ENCODE results near the gene TAS2R8.
"Not testable (repeated sequence)": the region's sequence is repeated elsewhere in the genome, so short reads cannot be mapped to it uniquely, and the experiment has no call there.

Gene TAS2R8

DNA sequence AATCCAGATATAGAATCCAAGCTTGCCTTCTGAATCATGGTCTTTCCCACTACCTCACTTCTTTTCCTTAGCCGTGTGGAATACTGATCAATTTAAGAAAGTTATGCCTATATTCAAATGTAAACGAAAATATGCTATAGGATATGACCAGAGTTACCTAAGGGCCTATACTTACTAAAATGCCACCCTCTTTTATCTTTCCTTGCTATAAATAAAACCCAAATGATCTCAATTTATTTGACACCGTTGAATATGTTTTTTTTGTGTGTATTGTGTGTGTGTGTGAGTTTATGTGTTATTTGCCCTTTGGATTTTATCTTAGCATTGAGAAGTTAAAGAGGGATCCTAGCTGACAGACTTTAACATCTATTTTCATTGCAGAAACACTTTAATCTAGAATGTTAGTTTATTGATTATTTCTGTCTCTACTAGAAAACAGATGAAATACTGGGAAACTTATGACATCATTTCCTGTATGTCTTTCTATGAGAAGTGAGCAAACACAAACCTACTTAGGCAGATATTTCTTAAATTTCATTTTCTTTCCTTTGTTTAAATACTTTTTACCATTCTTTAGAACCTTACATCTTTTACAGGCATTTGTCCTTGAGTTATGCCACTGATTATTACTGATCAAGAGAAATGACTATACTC is 4.9 kb upstream of the TAS2R8 start:
- TF ChIP-seq, protein P1, sequence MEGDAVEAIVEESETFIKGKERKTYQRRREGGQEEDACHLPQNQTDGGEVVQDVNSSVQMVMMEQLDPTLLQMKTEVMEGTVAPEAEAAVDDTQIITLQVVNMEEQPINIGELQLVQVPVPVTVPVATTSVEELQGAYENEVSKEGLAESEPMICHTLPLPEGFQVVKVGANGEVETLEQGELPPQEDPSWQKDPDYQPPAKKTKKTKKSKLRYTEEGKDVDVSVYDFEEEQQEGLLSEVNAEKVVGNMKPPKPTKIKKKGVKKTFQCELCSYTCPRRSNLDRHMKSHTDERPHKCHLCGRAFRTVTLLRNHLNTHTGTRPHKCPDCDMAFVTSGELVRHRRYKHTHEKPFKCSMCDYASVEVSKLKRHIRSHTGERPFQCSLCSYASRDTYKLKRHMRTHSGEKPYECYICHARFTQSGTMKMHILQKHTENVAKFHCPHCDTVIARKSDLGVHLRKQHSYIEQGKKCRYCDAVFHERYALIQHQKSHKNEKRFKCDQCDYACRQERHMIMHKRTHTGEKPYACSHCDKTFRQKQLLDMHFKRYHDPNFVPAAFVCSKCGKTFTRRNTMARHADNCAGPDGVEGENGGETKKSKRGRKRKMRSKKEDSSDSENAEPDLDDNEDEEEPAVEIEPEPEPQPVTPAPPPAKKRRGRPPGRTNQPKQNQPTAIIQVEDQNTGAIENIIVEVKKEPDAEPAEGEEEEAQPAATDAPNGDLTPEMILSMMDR (IDR thresholded peaks at IDR 0.05; ENCODE audit: low read depth, low read length, missing control alignments), result no peak
- in situ Hi-C loops (cut with HindIII; ENCODE audit: low pct_ligation_motif_present, low sequenced_read_pairs), result no loop called here
- no peak for DNase-seq
- Histone ChIP-seq H3K27ac (no peak overlapping the region), H3K4me3 (ENCODE audit: low read depth, low read length) (no peak overlapping the region), H3K27me3 (replicated peaks) (no peaks in the 10 kb centered on the region), H3K36me3 (replicated peaks) (no peaks in the 10 kb centered on the region)

GRCh38 chr12:10810068-10810467 is 3.0 kb upstream of the TAS2R8 start, which contains the start of gene TAS2R9:
Gene TAS2R9 (minus strand): TSS chr12:10810168. CDS start chr12:10810075, 93 bp downstream.
- TF ChIP-seq, protein P1 (IDR thresholded peaks at IDR 0.05; ENCODE audit: low read depth, low read length, missing control alignments), result no peak
- H3K36me3 ChIP-seq (replicated peaks), result no peaks in the 10 kb centered on the region
- no peak within 1 kb of the TSS for H3K27ac ChIP-seq
- no peak for DNase-seq
- H3K4me3 ChIP-seq (ENCODE audit: low read depth, low read length), result no peak within 1 kb of the TSS
- H3K27me3 ChIP-seq (replicated peaks), result no peaks in the 10 kb centered on the region
- in situ Hi-C loops (cut with HindIII; ENCODE audit: low pct_ligation_motif_present, low sequenced_read_pairs), result no loop called here

DNA sequence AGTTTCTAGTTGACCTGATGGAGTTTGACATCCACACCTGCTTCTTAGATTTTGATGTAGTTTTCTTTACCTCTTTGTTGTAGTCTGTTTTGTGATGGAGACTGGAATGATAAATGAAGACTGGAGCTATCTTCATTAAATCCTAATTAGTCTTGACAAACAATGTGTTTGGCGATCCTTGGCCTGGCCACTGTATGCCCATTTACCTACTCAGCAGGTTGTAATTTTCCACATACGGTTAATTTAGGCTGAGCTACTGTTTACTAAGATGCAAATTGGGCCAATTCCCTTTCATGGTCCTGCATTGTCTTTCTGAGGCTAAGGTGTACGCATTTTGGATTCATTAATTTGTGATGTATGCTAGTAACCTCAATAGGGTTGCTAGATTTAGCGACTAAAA is 4.5 kb downstream of the TAS2R8 start, which contains the start of gene TAS2R7:
TSS of gene TAS2R7 (minus strand) at position 41 of the 400 bp plus-strand sequence. CDS start 57 bp downstream, outside the sequence.
- TF ChIP-seq, protein P1 (IDR thresholded peaks at IDR 0.05; ENCODE audit: low read depth, low read length, missing control alignments), result no peak
- Histone ChIP-seq H3K27me3 (replicated peaks) (no peaks in the 10 kb centered on the region), H3K4me3 (ENCODE audit: low read depth, low read length) (no peak within 1 kb of the TSS), H3K36me3 (replicated peaks) (no peaks in the 10 kb centered on the region), H3K27ac (no peak within 1 kb of the TSS)
- in situ Hi-C loops (cut with HindIII; ENCODE audit: low pct_ligation_motif_present, low sequenced_read_pairs), result no loop called here
- no peak for DNase-seq

DNA sequence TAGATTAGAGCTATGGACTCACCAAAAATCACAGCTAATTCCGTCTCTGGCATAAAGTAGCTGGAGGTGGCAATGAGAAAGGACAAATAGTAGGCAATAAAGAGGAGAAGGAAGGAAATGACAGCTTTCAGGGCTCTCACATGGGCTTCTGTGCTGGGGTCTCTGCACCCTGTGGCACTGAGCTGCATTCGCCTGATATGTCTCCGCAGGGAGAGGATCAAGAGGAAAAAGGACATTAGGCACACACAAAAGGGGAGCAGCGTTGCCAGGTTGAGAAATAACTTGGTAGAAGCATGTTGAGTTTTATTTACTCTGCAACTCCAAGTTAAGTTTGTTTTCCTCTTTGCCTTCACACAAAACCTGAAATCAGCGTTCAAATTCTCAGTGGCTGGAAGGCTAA is 5.3 kb downstream of the TAS2R8 start:
- Histone ChIP-seq H3K27me3 (replicated peaks) (no peaks in the 10 kb centered on the region), H3K36me3 (replicated peaks) (no peaks in the 10 kb centered on the region), H3K27ac (no peak overlapping the region), H3K4me3 (ENCODE audit: low read depth, low read length) (no peak overlapping the region)
- TF ChIP-seq, protein P1 (IDR thresholded peaks at IDR 0.05; ENCODE audit: low read depth, low read length, missing control alignments), result no peak
- in situ Hi-C loops (cut with HindIII; ENCODE audit: low pct_ligation_motif_present, low sequenced_read_pairs), result no loop called here
- DNase-seq, result no peak

- in situ Hi-C loops (cut with HindIII; ENCODE audit: low pct_ligation_motif_present, low sequenced_read_pairs), result loop anchor here (25.0 kb wide), 1 partner anchor 693 kb away; no protein-coding TSS in a partner anchor
- TF ChIP-seq, protein P1 (IDR thresholded peaks at IDR 0.05; ENCODE audit: low read depth, low read length, missing control alignments), result no peak
- Histone ChIP-seq H3K4me3 (ENCODE audit: low read depth, low read length) (no peak overlapping the region), H3K27ac (no peak overlapping the region), H3K36me3 (replicated peaks) (no peaks in the 10 kb centered on the region), H3K27me3 (replicated peaks) (no peaks in the 10 kb centered on the region)
- DNase-seq, result no peak
Measured at GRCh38 chr12:10794222-10794621, 12.9 kb downstream of the TAS2R8 start.

DNA sequence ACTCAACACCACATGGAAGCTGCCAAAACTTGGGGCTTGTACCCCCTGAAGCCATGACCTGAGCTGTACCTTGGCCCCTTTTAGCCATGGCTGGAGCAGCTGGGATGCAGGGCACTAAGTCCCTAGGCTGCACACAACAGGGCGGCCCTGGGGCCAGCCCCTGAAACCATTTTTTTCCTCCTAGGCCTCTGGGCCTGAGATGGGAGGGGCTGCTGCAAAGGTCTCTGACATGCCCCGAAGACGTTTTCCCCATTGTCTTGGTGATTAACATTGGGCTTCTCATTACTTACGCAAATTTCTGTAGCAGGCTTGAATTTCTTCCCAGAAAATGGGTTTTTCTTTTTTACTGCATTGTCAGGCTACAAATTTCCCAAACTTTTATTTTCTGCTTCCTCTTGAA is 15.3 kb downstream of the TAS2R8 start:
- not testable (repeated sequence) for H3K27ac ChIP-seq; H3K27me3 ChIP-seq (replicated peaks); H3K36me3 ChIP-seq (replicated peaks); H3K4me3 ChIP-seq (ENCODE audit: low read depth, low read length); DNase-seq
- in situ Hi-C loops (cut with HindIII; ENCODE audit: low pct_ligation_motif_present, low sequenced_read_pairs), result loop anchor here (25.0 kb wide), 1 partner anchor 696 kb away; no protein-coding TSS in a partner anchor

Data from brain microvascular endothelial cell (primary cell).